ENCODE data around the gene ZNF780A.
"Not testable (repeated sequence)": the region's sequence is repeated elsewhere in the genome, so short reads cannot be mapped to it uniquely, and the experiment has no call there.

ZNF780A gene

GRCh38 chr19:40090241-40091204 lies at the start of gene ZNF780A:
Gene ZNF780A (minus strand): TSS chr19:40090943. CDS start chr19:40084753, 6,190 bp downstream.
- DNase-seq (ENCODE audit: low spot score), result peak; percentile 72

- peak; percentile 37 for DNase-seq (ENCODE audit: low spot score)
Measured at GRCh38 chr19:40139533-40140287, 49.0 kb upstream of the ZNF780A start.

- no peak for DNase-seq (ENCODE audit: low spot score)
Measured at GRCh38 chr19:40136818-40137217, 46.1 kb upstream of the ZNF780A start.

GRCh38 chr19:40134866-40135265 lies 44.1 kb upstream of the ZNF780A start:
- DNase-seq (ENCODE audit: low spot score), result no peak

GRCh38 chr19:40133491-40133890 lies 42.7 kb upstream of the ZNF780A start:
- no peak for DNase-seq (ENCODE audit: low spot score)

GRCh38 chr19:40130013-40130412 lies 39.3 kb upstream of the ZNF780A start:
- DNase-seq (ENCODE audit: low spot score), result no peak

- no peak for DNase-seq (ENCODE audit: low spot score)
Measured at GRCh38 chr19:40129425-40129824, 38.7 kb upstream of the ZNF780A start.

- DNase-seq (ENCODE audit: low spot score), result no peak
Measured at GRCh38 chr19:40128991-40129390, 38.2 kb upstream of the ZNF780A start.

- DNase-seq (ENCODE audit: low spot score), result no peak
Measured at GRCh38 chr19:40119380-40119779, 28.6 kb upstream of the ZNF780A start.

GRCh38 chr19:40118638-40119037 lies 27.9 kb upstream of the ZNF780A start:
- not testable (repeated sequence) for DNase-seq (ENCODE audit: low spot score)

GRCh38 chr19:40116075-40116474 lies 25.3 kb upstream of the ZNF780A start:
- DNase-seq (ENCODE audit: low spot score), result no peak

GRCh38 chr19:40114119-40114518 lies 23.4 kb upstream of the ZNF780A start:
- not testable (repeated sequence) for DNase-seq (ENCODE audit: low spot score)

GRCh38 chr19:40112271-40112670 lies 21.5 kb upstream of the ZNF780A start:
- not testable (repeated sequence) for DNase-seq (ENCODE audit: low spot score)

- no peak for DNase-seq (ENCODE audit: low spot score)
Measured at GRCh38 chr19:40110570-40110969, 19.8 kb upstream of the ZNF780A start.

- no peak for DNase-seq (ENCODE audit: low spot score)
Measured at GRCh38 chr19:40104754-40105153, 14.0 kb upstream of the ZNF780A start.

- no peak for DNase-seq (ENCODE audit: low spot score)
Measured at GRCh38 chr19:40103600-40103999, 12.9 kb upstream of the ZNF780A start.

GRCh38 chr19:40101813-40102212 lies 11.1 kb upstream of the ZNF780A start:
- DNase-seq (ENCODE audit: low spot score), result no peak

- no peak for DNase-seq (ENCODE audit: low spot score)
Measured at GRCh38 chr19:40093416-40093815, 2.7 kb upstream of the ZNF780A start.

GRCh38 chr19:40091205-40092129 lies 724 bp upstream of the ZNF780A start:
- DNase-seq (ENCODE audit: low spot score), result no peak

GRCh38 chr19:40089462-40089861 lies 1.3 kb downstream of the ZNF780A start:
- DNase-seq (ENCODE audit: low spot score), result no peak

- DNase-seq (ENCODE audit: low spot score), result no peak
Measured at GRCh38 chr19:40088299-40089047, 2.3 kb downstream of the ZNF780A start.
